HEK293 (cell line): ENCODE results near the gene CD276.

Experiments
- CTCF ChIA-PET: fragments of 350-600 bp; formaldehyde crosslinking; extraction: SDS; loops from one replicate; lab custom pipeline; 2021; ENCODE audit warnings: antibody characterized with exemption; lab: Yijun Ruan, JAX
- POLR2A ChIA-PET: fragments of 300-600 bp; formaldehyde crosslinking; extraction: SDS; loops from one replicate; lab custom pipeline; 2020; ENCODE audit warnings: antibody characterized with exemption, inconsistent platforms; lab: Yijun Ruan, JAX
- H3K27ac ChIP-seq: fragments of 200-500 bp; sonication (Bioruptor generic); 2 replicates; pipeline ENCODE4 v1.5.1; 2014; ENCODE audit warnings: low read depth, low read length, control low read depth, inconsistent platforms; ENCODE audit errors: extremely low read depth
- H3K36me3 ChIP-seq, 2 experiments: fragments of 200-500 bp in 1 of 2; sonication (Bioruptor generic) in 1 of 2; 1 replicate in 1 of 2; 2 replicates in 1 of 2; pipeline ENCODE4 v1.5.1; 2014 to 2017; ENCODE audit warnings: inconsistent platforms in 2 of 2, low read length in 2 of 2; ENCODE audit not compliant: control insufficient read depth in 2 of 2, insufficient read depth in 1 of 2
- H3K4me1 ChIP-seq: fragments of 200-500 bp; sonication (Bioruptor generic); 2 replicates; pipeline ENCODE4 v1.5.1; 2014; ENCODE audit warnings: mild to moderate bottlenecking, low read length, inconsistent platforms; ENCODE audit not compliant: control insufficient read depth, insufficient read depth
- H3K4me3 ChIP-seq: 2 replicates; pipeline ENCODE4 v1.5.1; 2011; ENCODE audit warnings: low read depth, mild to moderate bottlenecking, control low read depth, low read length, moderate library complexity
- H3K9me3 ChIP-seq: fragments of 200-500 bp; sonication (Bioruptor generic); 2 replicates; pipeline ENCODE4 v1.5.1; 2014; ENCODE audit warnings: low read depth, low read length, inconsistent platforms; ENCODE audit not compliant: control insufficient read depth, insufficient read depth
- KLF10 ChIP-seq: fragments of 450-650 bp; IDR thresholded peaks from 2 replicates; pipeline ENCODE4 v1.5.1; 2018; ENCODE audit warnings: missing biosample characterization, mild to moderate bottlenecking, missing genetic modification characterization
- MYNN ChIP-seq: fragments of 450-650 bp; formaldehyde crosslinking; IDR thresholded peaks from 2 replicates; pipeline ENCODE4 v1.5.1; 2016; ENCODE audit warnings: missing biosample characterization, missing genetic modification characterization, borderline replicate concordance
- MZF1 ChIP-seq: fragments of 450-650 bp; formaldehyde crosslinking; IDR thresholded peaks from 2 replicates; pipeline ENCODE4 v1.5.1; 2017; ENCODE audit warnings: missing biosample characterization, missing genetic modification characterization, borderline replicate concordance
- SCRT2 ChIP-seq: fragments of 450-650 bp; formaldehyde crosslinking; IDR thresholded peaks from 2 replicates; pipeline ENCODE4 v1.5.1; 2016; ENCODE audit warnings: missing biosample characterization, missing genetic modification characterization
- ZBTB17 ChIP-seq: fragments of 450-650 bp; formaldehyde crosslinking; IDR thresholded peaks from 2 replicates; pipeline ENCODE4 v1.5.1; 2016; ENCODE audit warnings: missing biosample characterization, missing genetic modification characterization
- ZBTB48 ChIP-seq: fragments of 450-650 bp; formaldehyde crosslinking; IDR thresholded peaks from 2 replicates; pipeline ENCODE4 v1.5.1; 2016; ENCODE audit warnings: missing biosample characterization, missing genetic modification characterization
- ZEB2 ChIP-seq: fragments of 450-650 bp; formaldehyde crosslinking; IDR thresholded peaks from 2 replicates; pipeline ENCODE4 v1.5.1; 2016; ENCODE audit warnings: missing biosample characterization, missing genetic modification characterization
- ZNF121 ChIP-seq: fragments of 450-650 bp; formaldehyde crosslinking; IDR thresholded peaks from 2 replicates; pipeline ENCODE4 v1.5.1; 2016; ENCODE audit warnings: missing biosample characterization, missing genetic modification characterization
- ZNF138 ChIP-seq: fragments of 450-650 bp; formaldehyde crosslinking; IDR thresholded peaks from 2 replicates; pipeline ENCODE4 v1.5.1; 2016; ENCODE audit warnings: missing biosample characterization, missing genetic modification characterization, borderline replicate concordance
- ZNF140 ChIP-seq: fragments of 450-650 bp; formaldehyde crosslinking; IDR thresholded peaks from 2 replicates; pipeline ENCODE4 v1.5.1; 2016; ENCODE audit warnings: missing biosample characterization, missing genetic modification characterization
- ZNF19 ChIP-seq: fragments of 450-650 bp; formaldehyde crosslinking; IDR thresholded peaks from 2 replicates; pipeline ENCODE4; 2016; ENCODE audit warnings: missing biosample characterization, missing genetic modification characterization, low read depth
- ZNF223 ChIP-seq: fragments of 450-650 bp; formaldehyde crosslinking; IDR thresholded peaks from 2 replicates; pipeline ENCODE4 v1.5.1; 2016; ENCODE audit warnings: missing biosample characterization, missing genetic modification characterization
- ZNF239 ChIP-seq: fragments of 450-650 bp; formaldehyde crosslinking; IDR thresholded peaks from 2 replicates; pipeline ENCODE4 v1.5.1; 2016; ENCODE audit warnings: missing biosample characterization, missing genetic modification characterization
- ZNF560 ChIP-seq: fragments of 450-650 bp; formaldehyde crosslinking; IDR thresholded peaks from 2 replicates; pipeline ENCODE4 v1.5.1; 2017; ENCODE audit warnings: missing biosample characterization, missing genetic modification characterization, borderline replicate concordance
- ZNF561 ChIP-seq: fragments of 450-650 bp; IDR thresholded peaks from 2 replicates; pipeline ENCODE4 v1.5.1; 2018; ENCODE audit warnings: missing biosample characterization, missing genetic modification characterization, borderline replicate concordance
- ZNF571 ChIP-seq: fragments of 450-650 bp; formaldehyde crosslinking; IDR thresholded peaks from 2 replicates; pipeline ENCODE4 v1.5.0; 2017; ENCODE audit warnings: missing biosample characterization, missing genetic modification characterization
- ZNF654 ChIP-seq: fragments of 450-650 bp; formaldehyde crosslinking; IDR thresholded peaks from 2 replicates; pipeline ENCODE4 v1.5.1; 2016; ENCODE audit warnings: low read depth, missing biosample characterization, missing genetic modification characterization
- ZNF843 ChIP-seq: fragments of 450-650 bp; formaldehyde crosslinking; IDR thresholded peaks from 2 replicates; pipeline ENCODE4 v1.5.1; 2016; ENCODE audit warnings: missing biosample characterization, missing genetic modification characterization
- TF ChIP-seq, protein P1 (sequence below): fragments of 450-650 bp; formaldehyde crosslinking; IDR thresholded peaks from 2 replicates; pipeline ENCODE4 v1.5.1; 2016; ENCODE audit warnings: missing biosample characterization, missing genetic modification characterization
- TF ChIP-seq, protein P2 (sequence below): fragments of 450-650 bp; formaldehyde crosslinking; IDR thresholded peaks from 2 replicates; pipeline ENCODE4 v1.5.1; 2016; ENCODE audit warnings: missing biosample characterization, missing genetic modification characterization
- TF ChIP-seq, protein P3 (sequence below): fragments of 450-650 bp; IDR thresholded peaks from 2 replicates; pipeline ENCODE4 v1.5.1; 2018; ENCODE audit warnings: missing biosample characterization, missing genetic modification characterization
- TF ChIP-seq, protein P4 (sequence below): fragments of 450-650 bp; formaldehyde crosslinking; IDR thresholded peaks from 2 replicates; pipeline ENCODE4 v1.5.1; 2016; ENCODE audit warnings: missing biosample characterization, missing genetic modification characterization

The CD276 gene

DNA sequence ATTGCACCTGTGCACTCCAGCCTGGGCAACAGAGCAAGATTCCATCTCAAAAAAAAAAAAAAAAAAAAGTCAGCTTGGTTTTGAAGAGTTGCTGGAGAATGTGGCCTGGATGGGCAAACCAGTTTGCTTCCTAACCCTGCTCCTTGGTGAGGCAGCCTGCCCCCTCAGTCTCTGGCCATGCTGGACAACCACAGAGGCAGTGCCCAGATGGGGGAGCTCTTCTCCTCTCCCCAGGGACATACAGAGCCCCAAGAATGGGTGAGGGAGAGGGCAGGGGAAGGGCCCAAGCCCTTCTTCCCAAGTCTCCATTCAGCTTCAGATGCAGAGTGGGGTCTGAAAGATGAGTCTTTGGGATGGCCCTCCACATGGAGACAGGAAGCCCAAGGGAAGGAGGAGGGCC is 27.9 kb downstream of the CD276 start:
- TF ChIP-seq, protein P1, sequence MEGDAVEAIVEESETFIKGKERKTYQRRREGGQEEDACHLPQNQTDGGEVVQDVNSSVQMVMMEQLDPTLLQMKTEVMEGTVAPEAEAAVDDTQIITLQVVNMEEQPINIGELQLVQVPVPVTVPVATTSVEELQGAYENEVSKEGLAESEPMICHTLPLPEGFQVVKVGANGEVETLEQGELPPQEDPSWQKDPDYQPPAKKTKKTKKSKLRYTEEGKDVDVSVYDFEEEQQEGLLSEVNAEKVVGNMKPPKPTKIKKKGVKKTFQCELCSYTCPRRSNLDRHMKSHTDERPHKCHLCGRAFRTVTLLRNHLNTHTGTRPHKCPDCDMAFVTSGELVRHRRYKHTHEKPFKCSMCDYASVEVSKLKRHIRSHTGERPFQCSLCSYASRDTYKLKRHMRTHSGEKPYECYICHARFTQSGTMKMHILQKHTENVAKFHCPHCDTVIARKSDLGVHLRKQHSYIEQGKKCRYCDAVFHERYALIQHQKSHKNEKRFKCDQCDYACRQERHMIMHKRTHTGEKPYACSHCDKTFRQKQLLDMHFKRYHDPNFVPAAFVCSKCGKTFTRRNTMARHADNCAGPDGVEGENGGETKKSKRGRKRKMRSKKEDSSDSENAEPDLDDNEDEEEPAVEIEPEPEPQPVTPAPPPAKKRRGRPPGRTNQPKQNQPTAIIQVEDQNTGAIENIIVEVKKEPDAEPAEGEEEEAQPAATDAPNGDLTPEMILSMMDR (tag by site-specific recombination): 0 out of 2 replicates have a peak, but pooled peaks have one; percentile 10
- TF ChIP-seq, protein P2, sequence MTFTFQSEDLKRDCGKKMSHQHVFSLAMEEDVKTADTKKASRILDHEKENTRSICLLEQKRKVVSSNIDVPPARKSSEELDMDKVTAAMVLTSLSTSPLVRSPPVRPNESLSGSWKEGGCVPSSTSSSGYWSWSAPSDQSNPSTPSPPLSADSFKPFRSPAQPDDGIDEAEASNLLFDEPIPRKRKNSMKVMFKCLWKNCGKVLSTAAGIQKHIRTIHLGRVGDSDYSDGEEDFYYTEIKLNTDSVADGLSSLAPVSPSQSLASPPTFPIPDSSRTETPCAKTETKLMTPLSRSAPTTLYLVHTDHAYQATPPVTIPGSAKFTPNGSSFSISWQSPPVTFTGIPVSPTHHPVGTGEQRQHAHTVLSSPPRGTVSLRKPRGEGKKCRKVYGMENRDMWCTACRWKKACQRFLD (tag by site-specific recombination): no peak
- H3K9me3 ChIP-seq: no peaks in the 10 kb centered on the region
- H3K27ac ChIP-seq: no peak overlapping the region
- CTCF ChIA-PET: interaction anchor here (0.6 to 3.3 kb wide), 13 partner anchors 12 to 377 kb away, joined by 3 to 12 read pairs (median 3); no protein-coding TSS in a partner anchor
- POLR2A ChIA-PET: interaction anchor here (0.6 kb wide), 1 partner anchor 15 kb away, joined by 4 read pairs; no protein-coding TSS in a partner anchor
- H3K4me1 ChIP-seq: no peaks in the 10 kb centered on the region
- H3K4me3 ChIP-seq: no peak overlapping the region
- H3K36me3 ChIP-seq: peaks cover 10 to 73% of the 10 kb centered on the region in 2 experiments; a peak in 2 of 3 replicates

DNA sequence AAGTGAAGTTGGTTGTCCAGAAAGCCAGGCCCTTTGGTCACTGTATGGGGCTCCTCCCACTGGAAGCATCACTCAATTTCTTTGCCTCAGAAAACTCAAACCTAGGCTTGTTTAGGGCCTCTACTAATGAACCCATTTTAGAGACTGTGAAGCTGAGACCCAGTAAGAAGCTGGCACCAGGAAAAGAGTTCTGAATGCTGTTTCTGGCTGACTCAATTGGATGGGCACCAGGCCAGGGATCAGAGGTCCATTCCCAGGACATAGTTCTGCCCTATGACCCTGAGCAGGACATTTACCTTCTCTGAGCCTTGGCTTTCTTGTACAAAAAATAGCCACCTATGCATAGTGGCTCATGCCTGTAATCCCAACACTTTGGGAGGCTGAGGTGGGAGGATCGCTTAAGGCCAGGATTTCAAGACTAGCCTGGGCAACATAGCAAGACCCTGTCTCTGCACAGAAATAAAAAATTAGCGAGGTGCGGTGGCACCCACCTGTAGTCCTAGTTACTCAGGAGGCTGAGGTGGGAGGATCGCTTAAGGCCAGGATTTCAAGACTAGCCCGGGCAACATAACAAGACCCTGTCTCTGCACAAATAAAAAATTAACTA is 30.6 kb downstream of the CD276 start:
- CTCF ChIA-PET: interaction anchor here (3.0 to 3.1 kb wide), 2 partner anchors 10 to 15 kb away, joined by 12 to 27 read pairs; no protein-coding TSS in a partner anchor
- POLR2A ChIA-PET: no interaction called here
- TF ChIP-seq ZNF239 (0 out of 2 replicates have a peak, but pooled peaks have one; percentile 31), ZNF121 (peak; percentile 90), ZNF140 (no peak), SCRT2 (peak; percentile 40; the same call in 1 of the 2 replicates)
- Histone ChIP-seq H3K4me3 (no peak overlapping the region), H3K9me3 (no peaks in the 10 kb centered on the region), H3K27ac (no peak overlapping the region), H3K4me1 (no peaks in the 10 kb centered on the region), H3K36me3 (peaks cover 10 to 46% of the 10 kb centered on the region in 2 experiments; a peak in 2 of 3 replicates)

DNA sequence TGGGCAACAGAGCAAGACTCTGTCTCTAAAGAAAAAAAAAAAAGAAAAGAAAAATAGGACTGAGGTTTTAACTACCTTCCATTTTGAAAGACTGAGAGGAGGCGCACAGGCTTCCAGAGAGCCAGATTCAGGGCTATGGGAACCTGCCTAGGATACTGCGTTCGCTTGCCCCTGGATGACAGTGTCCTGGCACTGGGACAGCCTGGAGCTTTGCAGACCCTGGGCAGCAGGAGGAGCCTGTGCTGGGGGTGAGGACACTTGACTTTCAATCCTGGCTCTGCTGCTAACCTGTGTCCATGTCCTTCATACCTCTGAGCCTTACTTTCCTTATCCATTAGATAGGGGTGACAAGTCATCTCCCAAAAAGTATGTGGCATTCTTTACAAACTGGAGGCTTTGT is 31.2 kb downstream of the CD276 start:
- Histone ChIP-seq H3K4me3 (no peak overlapping the region), H3K9me3 (no peaks in the 10 kb centered on the region), H3K4me1 (no peaks in the 10 kb centered on the region), H3K27ac (no peak overlapping the region), H3K36me3 (peaks cover 10 to 40% of the 10 kb centered on the region in 2 experiments; a peak in 2 of 3 replicates)
- CTCF ChIA-PET: interaction anchor here (0.9 to 3.1 kb wide), 5 partner anchors 10 to 192 kb away, joined by 3 to 27 read pairs (median 9); no protein-coding TSS in a partner anchor
- POLR2A ChIA-PET: interaction anchor here (0.6 kb wide), 1 partner anchor 547 kb away, joined by 3 read pairs; no protein-coding TSS in a partner anchor
- TF ChIP-seq ZNF561: no peak
- no peak for TF ChIP-seq ZNF19 (tag by site-specific recombination)
- 0 out of 2 replicates have a peak, but pooled peaks have one; percentile 17 for TF ChIP-seq ZBTB17

DNA sequence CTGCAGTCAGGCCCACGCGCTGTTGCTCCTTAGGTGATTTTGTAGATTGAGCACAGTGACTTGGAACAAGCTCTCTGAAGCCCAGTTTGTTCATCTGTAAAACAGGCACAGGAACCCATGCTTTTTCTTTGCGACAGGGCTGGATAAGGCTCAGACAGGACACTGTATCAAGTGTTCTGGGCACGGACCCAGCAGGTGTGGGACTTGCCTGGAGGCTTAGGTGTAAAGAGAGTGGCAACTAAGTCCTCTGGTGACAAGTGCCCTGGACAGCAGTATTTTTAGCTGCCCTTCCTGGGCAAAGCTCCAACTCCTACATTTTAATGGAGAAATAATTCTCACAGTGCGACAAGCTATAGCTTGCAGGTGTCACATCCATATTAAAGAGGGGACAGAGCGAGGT is 32.2 kb downstream of the CD276 start:
- H3K36me3 ChIP-seq: peaks cover 10 to 30% of the 10 kb centered on the region in 2 experiments; a peak in 2 of 3 replicates
- ChIA-PET POLR2A (interaction anchor here (1.0 kb wide), 1 partner anchor 11 kb away, joined by 3 read pairs; no protein-coding TSS in a partner anchor), CTCF (interaction anchor here (1.0 to 3.1 kb wide), 9 partner anchors 11 to 191 kb away, joined by 3 to 27 read pairs (median 6); partner anchors contain the start of gene TBC1D21)
- no peaks in the 10 kb centered on the region for H3K9me3 ChIP-seq
- H3K4me1 ChIP-seq: no peaks in the 10 kb centered on the region
- no peak overlapping the region for H3K27ac ChIP-seq
- H3K4me3 ChIP-seq: no peak overlapping the region
- TF ChIP-seq, protein P3, sequence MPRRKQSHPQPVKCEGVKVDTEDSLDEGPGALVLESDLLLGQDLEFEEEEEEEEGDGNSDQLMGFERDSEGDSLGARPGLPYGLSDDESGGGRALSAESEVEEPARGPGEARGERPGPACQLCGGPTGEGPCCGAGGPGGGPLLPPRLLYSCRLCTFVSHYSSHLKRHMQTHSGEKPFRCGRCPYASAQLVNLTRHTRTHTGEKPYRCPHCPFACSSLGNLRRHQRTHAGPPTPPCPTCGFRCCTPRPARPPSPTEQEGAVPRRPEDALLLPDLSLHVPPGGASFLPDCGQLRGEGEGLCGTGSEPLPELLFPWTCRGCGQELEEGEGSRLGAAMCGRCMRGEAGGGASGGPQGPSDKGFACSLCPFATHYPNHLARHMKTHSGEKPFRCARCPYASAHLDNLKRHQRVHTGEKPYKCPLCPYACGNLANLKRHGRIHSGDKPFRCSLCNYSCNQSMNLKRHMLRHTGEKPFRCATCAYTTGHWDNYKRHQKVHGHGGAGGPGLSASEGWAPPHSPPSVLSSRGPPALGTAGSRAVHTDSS: no peak
- no peak for TF ChIP-seq MYNN (tag by site-specific recombination)
- TF ChIP-seq ZNF138: no peak
- TF ChIP-seq ZNF223 (tag by site-specific recombination): no peak
- no peak for TF ChIP-seq ZBTB17
- no peak for TF ChIP-seq ZNF571 (tag by site-specific recombination)
- TF ChIP-seq ZBTB48 (tag by site-specific recombination): no peak
- no peak for TF ChIP-seq ZNF560 (tag by site-specific recombination)
- TF ChIP-seq MZF1 (tag by site-specific recombination): no peak
- TF ChIP-seq, protein P4, sequence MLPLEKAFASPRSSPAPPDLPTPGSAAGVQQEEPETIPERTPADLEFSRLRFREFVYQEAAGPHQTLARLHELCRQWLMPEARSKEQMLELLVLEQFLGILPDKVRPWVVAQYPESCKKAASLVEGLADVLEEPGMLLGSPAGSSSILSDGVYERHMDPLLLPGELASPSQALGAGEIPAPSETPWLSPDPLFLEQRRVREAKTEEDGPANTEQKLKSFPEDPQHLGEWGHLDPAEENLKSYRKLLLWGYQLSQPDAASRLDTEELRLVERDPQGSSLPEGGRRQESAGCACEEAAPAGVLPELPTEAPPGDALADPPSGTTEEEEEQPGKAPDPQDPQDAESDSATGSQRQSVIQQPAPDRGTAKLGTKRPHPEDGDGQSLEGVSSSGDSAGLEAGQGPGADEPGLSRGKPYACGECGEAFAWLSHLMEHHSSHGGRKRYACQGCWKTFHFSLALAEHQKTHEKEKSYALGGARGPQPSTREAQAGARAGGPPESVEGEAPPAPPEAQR: no peak
- TF ChIP-seq ZNF843 (tag by site-specific recombination): no peak
- no peak for TF ChIP-seq ZNF654 (tag by site-specific recombination)
- no peak for TF ChIP-seq ZEB2 (tag by site-specific recombination)
- no peak for TF ChIP-seq KLF10 (tag by site-specific recombination)
